PC-9 (cell line): ENCODE data around the gene CD68.

ENCODE experiments used
- CTCF ChIP-seq: fragments of 200-600 bp; sonication (generic); conservative IDR thresholded peaks from 2 replicates; pipeline ENCODE4 v1.6.1; 2017; ENCODE audit warnings: mixed run types, antibody characterized with exemption, mild to moderate bottlenecking, moderate library complexity
- EZH2 ChIP-seq: fragments of 200-600 bp; sonication (generic); IDR thresholded peaks from 2 replicates; pipeline ENCODE4 v1.8.0; 2017; ENCODE audit warnings: antibody characterized with exemption, low read depth

- TF ChIP-seq CTCF (no peak), EZH2 (no peak)
These were observed 46.9 kb downstream of the CD68 start for GRCh38 chr17:7626307-7626706.
